NCI-H146 (cell line): ENCODE data around the gene GSTO2.

Experiments used
- DNase-seq: peaks from one replicate; lab custom pipeline; 2025; lab: John Stamatoyannopoulos, UW

The GSTO2 gene

GRCh38 chr10:104326991-104327610 lies 58.1 kb downstream of the GSTO2 start:
- DNase-seq = no peak

- DNase-seq = peak; percentile 45
These were observed 59.0 kb downstream of the GSTO2 start for GRCh38 chr10:104327745-104328645.

GRCh38 chr10:104328646-104328895 lies 59.6 kb downstream of the GSTO2 start:
- DNase-seq = no peak

GRCh38 chr10:104328896-104329710 lies 60.1 kb downstream of the GSTO2 start:
- DNase-seq = peak; percentile 75

GRCh38 chr10:104329735-104330134 lies 60.8 kb downstream of the GSTO2 start:
- DNase-seq = no peak

GRCh38 chr10:104330168-104331110 lies 61.5 kb downstream of the GSTO2 start:
- DNase-seq = no peak

- peak; percentile 94 for DNase-seq
These were observed 62.3 kb downstream of the GSTO2 start for GRCh38 chr10:104331208-104331838.

GRCh38 chr10:104332243-104333031 lies 63.5 kb downstream of the GSTO2 start:
- peak; percentile 8 for DNase-seq

GRCh38 chr10:104333032-104333727 lies 64.2 kb downstream of the GSTO2 start:
- no peak for DNase-seq

- no peak for DNase-seq
These were observed 64.9 kb downstream of the GSTO2 start for GRCh38 chr10:104333728-104334373.

- DNase-seq = no peak
These were observed 65.6 kb downstream of the GSTO2 start for GRCh38 chr10:104334561-104334960.

GRCh38 chr10:104334965-104335650 lies 66.1 kb downstream of the GSTO2 start:
- peak; percentile 67 for DNase-seq

- DNase-seq = no peak
These were observed 68.0 kb downstream of the GSTO2 start for GRCh38 chr10:104336821-104337467.

- no peak for DNase-seq
These were observed 68.6 kb downstream of the GSTO2 start for GRCh38 chr10:104337521-104337984.

- DNase-seq = peak; percentile 52
These were observed 69.2 kb downstream of the GSTO2 start, which contains the start of gene ITPRIP for GRCh38 chr10:104337985-104338735. ITPRIP (minus strand) TSS chr10:104338465; CDS start chr10:104316051, 22,414 bp downstream.

GRCh38 chr10:104339469-104340110 lies 70.6 kb downstream of the GSTO2 start:
- no peak for DNase-seq
